Gastroesophageal sphincter (tissue), 3 donors: ENCODE results near the gene CXCL5.
"Not testable (repeated sequence)": the region's sequence is repeated elsewhere in the genome, so short reads cannot be mapped to it uniquely, and the experiment has no call there.

ENCODE experiments used
- POLR2A ChIP-seq, 2 donors: fragments of 450-650 bp; IDR thresholded peaks; one replicate each; pipeline ENCODE4 v1.6.1; 2017; ENCODE audit warnings: antibody characterized with exemption in 2 of 2, mild to moderate bottlenecking in 2 of 2, moderate library complexity in 1 of 2
- POLR2AphosphoS5 ChIP-seq: sonication (generic); formaldehyde crosslinking; IDR thresholded peaks from one replicate; pipeline ENCODE4 v1.6.1; 2017; ENCODE audit warnings: antibody characterized with exemption
- TF ChIP-seq, protein P1 (sequence below), 4 experiments: fragments of 200-600 bp in 2 of 4; fragments of 450-650 bp in 2 of 4; sonication (generic) in 1 of 4; IDR thresholded peaks; one replicate each; pipeline ENCODE4 v1.5.1; 2017 to 2019; ENCODE audit warnings: antibody characterized with exemption in 4 of 4, mild to moderate bottlenecking in 2 of 4, moderate library complexity in 2 of 4

DNA sequence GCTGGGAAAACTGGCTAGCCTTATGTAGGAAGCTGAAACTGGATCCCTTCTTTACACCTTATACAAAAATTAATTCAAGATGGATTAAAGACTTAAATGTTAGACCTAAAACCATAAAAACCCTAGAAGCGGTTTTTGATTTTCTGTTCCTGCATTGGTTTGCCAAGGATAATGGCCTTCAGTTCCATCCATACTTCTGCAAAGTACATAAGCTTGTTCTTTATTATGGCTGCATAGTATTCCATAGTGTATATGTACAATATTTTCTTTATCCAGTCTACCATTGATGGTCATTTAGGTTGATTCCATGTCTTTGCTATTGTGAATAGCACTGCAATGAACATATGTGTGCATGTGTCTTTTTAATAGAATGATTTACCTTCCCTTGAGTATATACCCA is 39.4 kb downstream of the CXCL5 start:
- TF ChIP-seq, protein P1, sequence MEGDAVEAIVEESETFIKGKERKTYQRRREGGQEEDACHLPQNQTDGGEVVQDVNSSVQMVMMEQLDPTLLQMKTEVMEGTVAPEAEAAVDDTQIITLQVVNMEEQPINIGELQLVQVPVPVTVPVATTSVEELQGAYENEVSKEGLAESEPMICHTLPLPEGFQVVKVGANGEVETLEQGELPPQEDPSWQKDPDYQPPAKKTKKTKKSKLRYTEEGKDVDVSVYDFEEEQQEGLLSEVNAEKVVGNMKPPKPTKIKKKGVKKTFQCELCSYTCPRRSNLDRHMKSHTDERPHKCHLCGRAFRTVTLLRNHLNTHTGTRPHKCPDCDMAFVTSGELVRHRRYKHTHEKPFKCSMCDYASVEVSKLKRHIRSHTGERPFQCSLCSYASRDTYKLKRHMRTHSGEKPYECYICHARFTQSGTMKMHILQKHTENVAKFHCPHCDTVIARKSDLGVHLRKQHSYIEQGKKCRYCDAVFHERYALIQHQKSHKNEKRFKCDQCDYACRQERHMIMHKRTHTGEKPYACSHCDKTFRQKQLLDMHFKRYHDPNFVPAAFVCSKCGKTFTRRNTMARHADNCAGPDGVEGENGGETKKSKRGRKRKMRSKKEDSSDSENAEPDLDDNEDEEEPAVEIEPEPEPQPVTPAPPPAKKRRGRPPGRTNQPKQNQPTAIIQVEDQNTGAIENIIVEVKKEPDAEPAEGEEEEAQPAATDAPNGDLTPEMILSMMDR (IDR thresholded peaks at IDR 0.05): not testable (repeated sequence)
- TF ChIP-seq POLR2AphosphoS5; POLR2A (IDR thresholded peaks at IDR 0.05): not testable (repeated sequence)
